Measurements from ENCODE around the gene ABCA1. TPM values are rescaled to one million over a fixed set of nuclear protein-coding genes. Genes with fewer than 3 reads are reported as not detected.

The ABCA1 gene
- total RNA-seq, 4 donors from 2014 or later, result 18.3 to 59.8 (median 35.0) TPM

GRCh38 chr9:104738452-104738851, 189.5 kb downstream of the ABCA1 start:
- no peak overlapping the region for H3K4me3 ChIP-seq (replicated peaks in 1 of 3)
- no peak for DNase-seq
- no peak overlapping the region for H3K27ac ChIP-seq
- no peaks in the 10 kb centered on the region for H3K4me1 ChIP-seq
- TF ChIP-seq POLR2A (IDR thresholded peaks at IDR 0.05) (no peak), CTCF (IDR thresholded peaks at IDR 0.05) (no peak)
- no peaks in the 10 kb centered on the region for H3K9me3 ChIP-seq
- intact Hi-C loops (cut with DNase I), result no loop called here
- no peaks in the 10 kb centered on the region for H3K27me3 ChIP-seq
- 58 to 72% methylated on average over 3 of the region's 3 CpGs for WGBS, 2 donors
- H3K36me3 ChIP-seq, result no peaks in the 10 kb centered on the region

Other genes with a start within 250 kb of the ABCA1 start
- gene OR13D1, start 233.6 kb downstream of the ABCA1 start, total RNA-seq, result not detected
- 10 to 100 TPM; 23.9 to 38.2 (median 28.8) TPM for gene NIPSNAP3A, start 180.5 kb downstream of the ABCA1 start, total RNA-seq
- 1 to 10 TPM; 2.4 to 5.2 (median 4.7) TPM for gene NIPSNAP3B, start 164.0 kb downstream of the ABCA1 start, total RNA-seq